ENCODE measurements around the gene CACNA1I.

DNA sequence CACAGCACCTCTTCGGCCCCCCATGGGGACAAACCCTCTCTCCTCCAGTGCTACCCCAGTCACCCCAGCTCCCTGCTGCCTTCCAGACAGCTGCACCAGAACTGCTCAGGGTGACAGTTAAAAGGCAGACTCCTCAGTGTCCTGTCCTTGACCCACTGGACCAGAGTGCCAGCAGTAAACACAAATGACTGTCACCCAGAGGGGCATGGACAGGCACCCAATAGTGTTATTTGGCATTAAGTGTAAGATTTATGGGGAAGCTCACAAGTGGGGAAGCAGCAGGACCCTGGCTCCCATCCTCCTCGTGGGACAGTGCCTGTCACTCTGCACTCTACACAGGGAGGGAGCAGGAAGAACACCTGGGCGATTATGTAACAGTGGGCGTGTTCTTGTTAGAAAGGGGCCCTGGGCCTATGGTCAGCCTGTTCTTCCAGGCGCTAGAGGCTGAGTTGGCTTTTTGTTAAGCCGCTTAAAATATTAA is 43.0 kb upstream of the CACNA1I start:
- TF ChIP-seq, protein P1, sequence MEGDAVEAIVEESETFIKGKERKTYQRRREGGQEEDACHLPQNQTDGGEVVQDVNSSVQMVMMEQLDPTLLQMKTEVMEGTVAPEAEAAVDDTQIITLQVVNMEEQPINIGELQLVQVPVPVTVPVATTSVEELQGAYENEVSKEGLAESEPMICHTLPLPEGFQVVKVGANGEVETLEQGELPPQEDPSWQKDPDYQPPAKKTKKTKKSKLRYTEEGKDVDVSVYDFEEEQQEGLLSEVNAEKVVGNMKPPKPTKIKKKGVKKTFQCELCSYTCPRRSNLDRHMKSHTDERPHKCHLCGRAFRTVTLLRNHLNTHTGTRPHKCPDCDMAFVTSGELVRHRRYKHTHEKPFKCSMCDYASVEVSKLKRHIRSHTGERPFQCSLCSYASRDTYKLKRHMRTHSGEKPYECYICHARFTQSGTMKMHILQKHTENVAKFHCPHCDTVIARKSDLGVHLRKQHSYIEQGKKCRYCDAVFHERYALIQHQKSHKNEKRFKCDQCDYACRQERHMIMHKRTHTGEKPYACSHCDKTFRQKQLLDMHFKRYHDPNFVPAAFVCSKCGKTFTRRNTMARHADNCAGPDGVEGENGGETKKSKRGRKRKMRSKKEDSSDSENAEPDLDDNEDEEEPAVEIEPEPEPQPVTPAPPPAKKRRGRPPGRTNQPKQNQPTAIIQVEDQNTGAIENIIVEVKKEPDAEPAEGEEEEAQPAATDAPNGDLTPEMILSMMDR (conservative IDR thresholded peaks at IDR 0.05; ENCODE audit: low read depth, low read length) = no peak
- no peak for TF ChIP-seq EZH2 (IDR thresholded peaks at IDR 0.05; ENCODE audit: borderline replicate concordance, low read depth, low read length, poor library complexity, severe bottlenecking)
